HG03097 (cell line): ENCODE results near the gene ZEB2.

Experiments used
- ATAC-seq: cut with Tn5 transposase; IDR thresholded peaks from one replicate; pipeline ENCODE4 v1.9.1; 2021; ENCODE audit not compliant: unreplicated experiment, low FRiP score

Gene ZEB2

DNA sequence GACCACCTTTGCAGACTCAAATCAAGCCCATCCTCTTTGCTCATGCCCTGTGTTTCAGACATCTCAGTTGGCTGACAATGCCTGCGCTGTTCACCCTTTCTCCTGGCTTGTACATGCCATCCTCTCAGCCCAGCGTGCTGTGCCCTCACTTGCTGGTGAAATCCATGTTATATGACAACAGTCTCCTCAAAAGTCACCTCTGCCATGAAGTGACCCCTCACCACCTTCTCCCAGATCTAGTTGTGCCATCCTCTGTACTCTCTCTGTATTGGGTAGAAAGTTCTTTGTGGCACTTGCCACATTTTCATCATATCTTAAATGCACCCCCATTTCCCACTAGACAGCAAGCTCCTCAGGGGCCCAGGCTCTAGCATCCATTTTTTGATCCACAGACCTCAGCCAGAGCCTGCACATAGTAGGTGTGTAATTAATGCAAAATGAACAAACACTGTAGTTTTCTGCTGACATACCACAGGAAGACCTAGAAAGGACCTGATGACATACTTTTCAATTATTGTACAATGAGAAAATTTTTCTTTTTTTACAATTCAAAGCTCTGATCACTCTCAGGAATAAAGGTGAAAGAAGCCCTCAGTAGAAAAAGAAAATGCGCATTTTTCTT lies 22.8 kb downstream of the ZEB2 start:
- ATAC-seq, result no peak

DNA sequence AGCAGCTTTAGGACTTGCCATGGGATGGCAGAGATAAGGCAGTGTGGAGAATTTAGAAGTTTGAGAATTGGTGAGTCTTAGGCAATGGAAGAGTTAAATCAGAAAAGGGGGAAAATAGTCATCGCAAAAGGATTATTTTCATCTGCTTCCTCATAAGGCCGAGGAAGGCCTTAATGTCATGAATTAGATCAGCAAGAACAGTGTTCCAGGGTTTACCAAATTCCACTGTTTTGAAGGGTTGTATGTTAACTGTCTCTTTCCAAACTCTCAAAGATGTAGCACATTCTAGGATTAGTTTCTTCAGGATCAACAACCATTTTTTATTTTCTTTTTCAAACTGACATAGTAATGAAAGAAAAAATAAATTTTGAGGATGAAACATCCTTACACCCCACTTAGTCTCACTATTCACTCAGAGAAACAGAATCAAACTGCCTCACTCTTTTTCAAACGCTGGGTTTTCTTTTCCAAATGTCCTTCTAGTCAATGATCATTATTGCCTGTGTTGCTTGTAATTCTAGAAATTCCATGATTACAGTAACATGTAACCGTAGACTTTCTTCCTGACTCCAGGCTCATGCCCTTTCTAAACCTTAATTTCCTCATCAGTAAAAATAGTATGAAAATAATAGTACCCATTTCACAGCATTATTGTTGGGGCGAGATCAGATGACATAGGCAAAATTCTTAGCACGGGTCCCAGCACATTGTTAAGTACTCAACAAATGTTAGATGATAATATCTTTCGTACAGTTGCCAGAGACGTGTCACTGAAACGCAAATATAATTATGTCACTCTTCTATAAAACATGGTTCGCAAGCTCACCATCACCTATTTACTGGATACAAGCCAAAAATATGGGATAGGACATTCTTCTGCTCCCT lies 23.6 kb downstream of the ZEB2 start:
- no peak for ATAC-seq

DNA sequence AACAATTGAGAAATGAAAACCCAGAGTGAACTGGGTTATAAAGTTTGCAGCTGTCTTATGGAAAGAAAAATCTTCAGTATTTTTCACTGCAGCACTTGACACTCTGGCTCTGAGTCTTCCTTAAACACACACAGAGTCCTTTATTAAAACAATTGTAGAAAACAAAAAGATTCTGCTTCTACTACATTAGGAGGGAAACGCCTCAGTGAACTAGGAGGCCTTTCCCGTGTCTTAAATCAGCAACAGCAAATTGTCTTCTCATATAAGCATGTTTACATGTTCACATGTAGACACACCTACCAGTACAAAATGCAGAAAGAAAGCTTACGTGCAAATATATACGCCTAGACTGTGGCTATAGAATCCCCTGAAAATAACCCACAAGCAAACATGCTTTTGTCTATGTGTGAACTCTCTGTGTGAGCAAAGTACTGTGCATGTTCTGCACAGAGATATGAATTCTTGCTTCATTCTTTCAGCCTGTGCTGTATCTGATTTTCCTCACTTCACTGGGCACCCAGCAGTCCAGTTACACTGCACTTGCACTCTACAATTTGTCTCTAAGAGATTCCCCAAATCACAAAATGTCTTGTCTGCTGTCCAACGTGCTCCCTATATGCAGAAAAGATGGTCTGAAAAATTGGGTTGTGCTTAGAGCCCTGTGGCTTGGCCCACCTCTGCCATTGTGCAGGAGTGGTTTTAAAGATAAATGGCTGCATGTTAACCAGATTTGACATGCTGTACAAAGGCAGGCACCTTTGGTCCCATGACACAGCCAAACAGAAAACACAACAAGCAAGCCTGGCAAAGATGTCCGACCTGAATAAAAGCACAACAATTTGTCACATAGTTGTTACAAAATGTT lies 24.5 kb downstream of the ZEB2 start:
- no peak for ATAC-seq

DNA sequence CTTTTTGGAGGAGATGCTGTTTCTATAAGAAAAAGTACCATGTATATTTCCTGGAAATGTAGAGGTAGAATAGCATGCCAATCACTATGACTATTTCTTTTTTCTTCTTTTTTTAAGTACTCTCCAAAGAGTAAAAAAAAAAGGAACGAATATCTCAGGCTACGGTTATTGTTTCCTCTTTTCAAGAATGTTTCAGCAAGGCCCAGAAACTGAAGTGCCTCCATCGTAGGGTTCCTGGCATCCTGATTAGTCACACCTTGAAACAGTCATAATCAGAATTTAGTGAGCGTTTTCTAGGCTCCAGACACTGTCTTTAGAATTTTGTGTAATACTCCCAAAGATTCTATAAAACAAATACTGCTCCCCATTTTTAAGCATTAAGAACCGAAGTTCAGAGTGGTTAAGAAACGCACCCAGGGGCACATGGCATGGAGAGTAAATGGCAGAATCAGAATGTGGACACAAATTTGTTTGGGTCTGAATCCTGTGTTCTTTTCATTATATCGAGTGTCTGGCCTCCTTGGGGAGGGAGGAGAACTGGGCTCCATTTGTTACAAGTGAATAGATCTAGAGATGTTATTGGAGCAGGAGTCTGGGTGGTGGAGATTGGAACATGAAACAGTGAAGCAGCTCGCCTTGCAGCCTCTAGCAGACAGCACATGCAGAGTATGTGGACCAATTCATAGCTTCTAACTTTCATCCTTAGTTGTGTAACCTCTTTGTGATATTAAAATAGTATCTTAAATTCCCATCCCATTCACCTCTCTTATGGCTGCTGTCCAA lies 26.7 kb downstream of the ZEB2 start:
- ATAC-seq, result no peak

DNA sequence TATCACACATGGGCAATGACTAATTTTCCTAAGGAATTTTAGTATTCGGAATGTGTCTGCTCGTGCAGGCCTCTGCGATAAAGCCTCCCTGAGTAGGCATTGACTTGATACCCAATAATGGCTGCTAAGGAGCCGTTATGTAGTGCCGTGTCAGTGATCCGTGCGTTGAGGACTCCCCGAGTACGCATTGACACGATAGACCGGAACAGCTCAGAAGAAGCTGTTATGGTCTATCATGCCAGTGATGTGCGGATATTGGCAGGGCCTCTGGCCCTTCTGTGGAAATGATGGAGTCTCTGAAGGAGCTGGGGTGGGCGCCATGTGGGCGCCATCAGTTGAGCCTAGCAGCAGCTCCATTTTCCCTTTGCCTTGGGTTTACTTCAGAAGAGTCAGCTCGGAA lies 29.1 kb downstream of the ZEB2 start:
- no peak for ATAC-seq

DNA sequence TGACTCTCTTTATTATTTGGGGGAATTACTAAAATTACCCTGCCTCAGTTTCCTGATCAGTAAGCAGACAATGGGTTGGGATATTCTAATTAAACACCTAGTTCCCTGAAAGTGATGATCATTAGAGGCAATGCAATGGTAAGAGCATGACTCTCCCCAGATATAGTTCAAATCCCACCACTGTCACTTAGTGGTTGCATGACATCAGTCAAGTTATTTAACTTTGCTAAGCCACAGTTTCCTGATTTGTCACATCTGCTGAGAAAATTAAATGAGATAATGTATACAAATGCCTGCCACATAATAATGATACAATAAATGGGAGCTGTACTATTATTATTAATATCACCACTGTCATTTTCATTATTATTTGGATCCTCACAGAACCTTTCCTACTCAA lies 29.9 kb downstream of the ZEB2 start:
- ATAC-seq, result no peak

DNA sequence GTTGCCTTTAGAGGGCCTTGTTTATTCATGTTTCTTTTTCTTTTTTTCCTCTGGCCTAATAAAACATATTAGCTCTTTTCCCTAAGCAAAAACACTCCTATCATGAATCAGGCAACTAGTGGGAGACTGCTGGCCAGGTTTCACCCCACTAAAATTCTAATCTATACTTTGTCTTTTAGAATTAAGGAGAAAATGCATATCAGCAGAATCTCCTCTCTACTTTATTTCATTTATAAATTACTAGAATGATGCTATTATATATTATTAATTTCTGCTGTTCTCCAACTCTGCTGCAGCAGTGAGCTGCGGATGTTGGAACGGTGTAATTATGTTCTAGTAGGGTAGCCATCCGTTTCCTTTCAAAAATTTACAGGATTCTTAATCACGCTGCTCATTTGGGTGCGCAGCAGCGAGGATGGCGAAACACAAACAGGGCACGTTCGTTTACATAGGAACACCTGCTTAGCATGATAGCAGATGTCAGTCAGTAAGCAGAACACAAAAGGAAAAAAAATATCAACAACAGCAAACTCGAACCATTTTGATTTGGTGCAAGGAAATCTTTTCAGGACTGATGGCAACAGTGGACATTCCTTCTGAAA lies 30.5 kb downstream of the ZEB2 start:
- ATAC-seq, result no peak

GRCh38 chr2:144484201-144484948 lies 35.5 kb downstream of the ZEB2 start:
- ATAC-seq, result no peak

GRCh38 chr2:144481666-144482065 lies 38.3 kb downstream of the ZEB2 start:
- no peak for ATAC-seq

- no peak for ATAC-seq
Measured at GRCh38 chr2:144481109-144481508, 38.8 kb downstream of the ZEB2 start.

GRCh38 chr2:144480285-144480684 lies 39.6 kb downstream of the ZEB2 start:
- ATAC-seq, result no peak

DNA sequence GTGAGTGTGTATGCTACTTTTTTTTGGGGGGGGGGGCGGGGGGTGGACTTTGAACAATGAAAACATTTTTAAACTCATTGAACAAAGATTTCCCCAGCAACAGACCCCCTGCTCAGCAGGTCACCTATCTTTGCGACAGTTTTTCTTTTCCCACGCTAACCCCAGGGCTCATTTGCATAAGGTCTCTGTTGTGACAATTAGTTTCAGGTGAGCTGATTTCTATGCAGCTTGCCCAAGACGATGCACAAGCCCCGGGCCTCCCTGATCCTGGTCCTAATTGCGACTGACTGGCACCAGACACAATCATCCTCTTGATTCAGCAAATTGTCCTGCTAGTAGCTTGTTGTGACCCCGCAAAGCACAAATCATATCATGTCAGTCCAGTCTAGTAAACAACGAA lies 40.3 kb downstream of the ZEB2 start:
- no peak for ATAC-seq

- no peak for ATAC-seq
Measured at GRCh38 chr2:144479138-144479537, 40.8 kb downstream of the ZEB2 start.

DNA sequence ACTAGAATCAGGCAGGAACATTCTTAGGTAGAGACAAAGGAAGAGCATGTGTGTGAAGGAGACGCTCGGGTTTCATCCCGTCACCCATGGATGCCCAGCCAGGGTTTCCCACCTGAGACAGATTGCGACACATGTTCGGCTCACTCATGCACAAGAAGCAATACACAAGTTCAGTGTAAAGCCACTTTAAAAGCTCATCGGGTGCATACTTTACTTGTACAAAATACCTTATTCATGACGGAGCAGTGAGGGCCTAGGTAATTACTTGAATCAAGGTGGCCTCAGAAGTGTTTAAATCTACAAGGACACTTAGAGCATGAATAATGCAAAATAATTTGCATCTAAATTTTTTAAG lies 42.0 kb downstream of the ZEB2 start:
- no peak for ATAC-seq

- ATAC-seq, result no peak
Measured at GRCh38 chr2:144477281-144477956, 42.5 kb downstream of the ZEB2 start.

DNA sequence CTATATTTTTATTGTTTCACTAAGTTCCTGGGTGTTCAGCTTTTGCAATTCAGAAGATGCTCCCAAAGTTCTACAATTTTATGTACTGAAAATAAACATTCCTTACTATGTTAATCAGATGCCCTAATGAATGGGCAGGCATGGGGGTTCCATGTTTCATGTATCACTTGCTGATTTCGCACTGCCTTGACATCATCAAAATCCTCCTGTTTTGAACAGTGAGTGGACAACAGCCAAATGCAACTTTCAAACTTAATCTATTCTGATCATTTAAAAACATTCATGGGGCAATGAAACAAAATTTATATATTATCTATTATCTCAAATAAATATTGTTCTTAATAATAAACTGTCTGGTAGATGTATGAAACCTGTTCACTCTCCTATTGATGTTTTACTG lies 43.2 kb downstream of the ZEB2 start:
- no peak for ATAC-seq

DNA sequence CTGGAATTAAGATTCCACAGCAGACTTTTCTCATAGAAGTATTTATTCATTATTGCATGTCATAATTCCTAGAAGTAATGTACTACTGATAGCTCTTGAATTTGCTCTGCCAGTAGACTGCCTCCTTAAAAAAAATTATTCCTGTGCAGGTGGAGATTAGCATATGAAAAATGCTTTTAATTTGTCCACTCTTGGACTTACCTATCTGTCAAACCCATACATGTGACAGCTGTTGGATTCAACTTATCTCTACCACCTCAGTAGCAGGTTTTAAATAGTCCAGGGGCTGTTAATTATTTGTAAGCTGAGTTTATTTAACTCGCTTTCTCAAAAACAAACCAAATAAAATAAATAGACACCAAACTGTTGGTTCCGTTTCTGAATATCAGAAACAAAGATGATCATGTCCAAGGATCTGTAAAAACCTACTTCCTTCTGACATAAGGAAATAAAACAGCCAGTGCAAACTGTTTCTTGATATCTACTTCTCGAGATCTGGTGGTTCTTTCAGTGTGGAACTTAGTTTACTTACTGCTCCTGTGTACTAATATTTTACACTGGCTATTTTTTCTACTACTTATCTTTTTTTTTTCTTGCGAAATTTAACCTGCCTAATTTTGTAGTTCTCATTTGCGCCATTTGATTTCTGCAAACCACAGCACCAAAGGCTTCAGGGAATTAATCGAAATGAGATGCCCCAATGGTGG lies 44.2 kb downstream of the ZEB2 start:
- no peak for ATAC-seq

DNA sequence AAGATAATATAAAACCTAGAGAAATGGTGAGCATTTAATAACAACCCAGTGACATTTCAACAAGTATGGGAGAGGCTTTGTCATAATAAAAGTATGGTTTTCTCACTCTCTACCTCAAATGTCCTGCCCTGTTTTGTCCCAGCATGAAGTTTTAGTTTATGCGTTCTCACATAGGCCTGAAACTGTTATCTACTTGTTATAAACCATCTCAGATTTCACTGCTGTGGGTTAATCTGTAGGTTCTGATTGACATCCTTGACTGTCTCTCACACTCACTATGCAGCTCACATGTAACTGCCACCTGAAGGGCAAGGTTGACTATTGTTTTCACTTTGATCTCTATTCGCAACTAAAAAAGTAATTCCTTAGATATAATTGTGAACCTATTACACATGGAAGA lies 44.9 kb downstream of the ZEB2 start:
- no peak for ATAC-seq
